Measurements from ENCODE around the gene ZNF180.
"Not testable (repeated sequence)": the region's sequence is repeated elsewhere in the genome, so short reads cannot be mapped to it uniquely, and the experiment has no call there.

Gene ZNF180

GRCh38 chr19:44499962-44500949 lies at the start of gene ZNF180:
ZNF180 (minus strand) TSS chr19:44500522; CDS start chr19:44497334, 3,188 bp downstream.
- peak; percentile 79 to 94 (median 87) for DNase-seq

GRCh38 chr19:44549507-44549906 lies 49.2 kb upstream of the ZNF180 start:
- no peak for DNase-seq

- no peak for DNase-seq
Observed at GRCh38 chr19:44548736-44549135, 48.4 kb upstream of the ZNF180 start.

- DNase-seq: no peak
Observed at GRCh38 chr19:44544031-44544430, 43.7 kb upstream of the ZNF180 start.

GRCh38 chr19:44542671-44543070 lies 42.3 kb upstream of the ZNF180 start:
- DNase-seq: no peak

- DNase-seq: no peak
Observed at GRCh38 chr19:44540736-44541135, 40.4 kb upstream of the ZNF180 start.

- no peak for DNase-seq
Observed at GRCh38 chr19:44539991-44540390, 39.7 kb upstream of the ZNF180 start.

- no peak for DNase-seq
Observed at GRCh38 chr19:44539236-44539826, 39.0 kb upstream of the ZNF180 start.

GRCh38 chr19:44535361-44535760 lies 35.0 kb upstream of the ZNF180 start:
- not testable (repeated sequence) for DNase-seq

GRCh38 chr19:44532819-44533218 lies 32.5 kb upstream of the ZNF180 start:
- DNase-seq: no peak

- DNase-seq: no peak
Observed at GRCh38 chr19:44530777-44531176, 30.5 kb upstream of the ZNF180 start.

GRCh38 chr19:44529536-44529935 lies 29.2 kb upstream of the ZNF180 start, which contains the start of gene CEACAM20:
CEACAM20 (minus strand) TSS chr19:44529675; CDS start chr19:44529509, 166 bp downstream.
- DNase-seq: no peak

GRCh38 chr19:44527554-44527953 lies 27.2 kb upstream of the ZNF180 start:
- no peak for DNase-seq

GRCh38 chr19:44525721-44526430 lies 25.6 kb upstream of the ZNF180 start:
- DNase-seq: no peak

- DNase-seq: no peak
Observed at GRCh38 chr19:44521370-44521769, 21.0 kb upstream of the ZNF180 start.

GRCh38 chr19:44517146-44517545 lies 16.8 kb upstream of the ZNF180 start:
- DNase-seq: no peak

- DNase-seq: no peak
Observed at GRCh38 chr19:44515907-44516306, 15.6 kb upstream of the ZNF180 start.

GRCh38 chr19:44515031-44515430 lies 14.7 kb upstream of the ZNF180 start:
- no peak for DNase-seq

GRCh38 chr19:44512326-44513298 lies 12.3 kb upstream of the ZNF180 start:
- DNase-seq: no peak

GRCh38 chr19:44509478-44509877 lies 9.2 kb upstream of the ZNF180 start:
- DNase-seq: no peak

GRCh38 chr19:44499559-44499958 lies 763 bp downstream of the ZNF180 start:
- DNase-seq: no peak

- no peak for DNase-seq
Observed at GRCh38 chr19:44498988-44499387, 1.3 kb downstream of the ZNF180 start.

Data from activated naive CD4-positive, alpha-beta T cell (primary cell).